ENCODE results near the gene ATP8A2. TPM values are rescaled to one million over a fixed set of nuclear protein-coding genes. Genes with fewer than 3 reads are reported as not detected.

Gene ATP8A2
- total RNA-seq, 6 experiments from 2014 or later = not detected

- WGBS (ENCODE audit: insufficient coverage, low coverage, low lambda C conversion rate, missing lambda C conversion rate) = 66% methylated on average over 6 of the region's 6 CpGs
- Histone ChIP-seq H3K4me1 (no peaks in the 10 kb centered on the region), H3K4me3 (no peak overlapping the region), H3K9me3 (no peaks in the 10 kb centered on the region), H3K36me3 (no peaks in the 10 kb centered on the region), H3K27me3 (no peaks in the 10 kb centered on the region), H3K27ac (no peak overlapping the region)
- no peak for DNase-seq
- ATAC-seq = no peak
- TF ChIP-seq CTCF (IDR thresholded peaks at IDR 0.05) (no peak), POLR2A (IDR thresholded peaks at IDR 0.05) (no peak)
- intact Hi-C loops (cut with DNase I) = no loop called here
These were observed 312.0 kb downstream of the ATP8A2 start for GRCh38 chr13:25683662-25684370.

GRCh38 chr13:25684491-25684890 is 312.7 kb downstream of the ATP8A2 start:
- intact Hi-C loops (cut with DNase I) = no loop called here
- 36% methylated on average over 4 of the region's 4 CpGs for WGBS (ENCODE audit: insufficient coverage, low coverage, low lambda C conversion rate, missing lambda C conversion rate)
- H3K36me3 ChIP-seq = no peaks in the 10 kb centered on the region
- H3K4me1 ChIP-seq = no peaks in the 10 kb centered on the region
- no peaks in the 10 kb centered on the region for H3K9me3 ChIP-seq
- TF ChIP-seq POLR2A (IDR thresholded peaks at IDR 0.05) = no peak
- no peak for TF ChIP-seq CTCF (IDR thresholded peaks at IDR 0.05)
- H3K27me3 ChIP-seq = no peaks in the 10 kb centered on the region
- ATAC-seq (no peak), DNase-seq (no peak)
- H3K27ac ChIP-seq = no peak overlapping the region
- H3K4me3 ChIP-seq = no peak overlapping the region

GRCh38 chr13:25686831-25687470 is 315.2 kb downstream of the ATP8A2 start:
- no peak overlapping the region for H3K27ac ChIP-seq
- intact Hi-C loops (cut with DNase I) = no loop called here

GRCh38 chr13:25687471-25688225 is 315.9 kb downstream of the ATP8A2 start:
- no peaks in the 10 kb centered on the region for H3K4me1 ChIP-seq
- DNase-seq = no peak
- no peaks in the 10 kb centered on the region for H3K36me3 ChIP-seq
- WGBS (ENCODE audit: insufficient coverage, low coverage, low lambda C conversion rate, missing lambda C conversion rate) = 56% methylated on average over 4 of the region's 9 CpGs
- H3K27me3 ChIP-seq = no peaks in the 10 kb centered on the region
- intact Hi-C loops (cut with DNase I) = no loop called here
- H3K27ac ChIP-seq = no peak overlapping the region
- no peak overlapping the region for H3K4me3 ChIP-seq
- no peaks in the 10 kb centered on the region for H3K9me3 ChIP-seq
- ATAC-seq = peak in 2 of 4 donors; percentile 14 to 20
- TF ChIP-seq CTCF (IDR thresholded peaks at IDR 0.05) (no peak), POLR2A (IDR thresholded peaks at IDR 0.05) (no peak)

More at GRCh38 chr13:25686831-25687470, 315.2 kb downstream of the ATP8A2 start:
- H3K4me1 ChIP-seq = no peaks in the 10 kb centered on the region
- H3K4me3 ChIP-seq = no peak overlapping the region
- TF ChIP-seq POLR2A (IDR thresholded peaks at IDR 0.05) (no peak), CTCF (IDR thresholded peaks at IDR 0.05) (no peak)
- 71% methylated on average over 9 of the region's 9 CpGs for WGBS (ENCODE audit: insufficient coverage, low coverage, low lambda C conversion rate, missing lambda C conversion rate)
- ATAC-seq = no peak
- no peaks in the 10 kb centered on the region for H3K27me3 ChIP-seq
- no peak for DNase-seq
- H3K9me3 ChIP-seq = no peaks in the 10 kb centered on the region
- no peaks in the 10 kb centered on the region for H3K36me3 ChIP-seq

Data from right lobe of liver (tissue), 6 donors.